Fibroblast of the aortic adventitia (primary cell): Measurements from ENCODE around the gene BEAN1. TPM values are rescaled to one million over a fixed set of nuclear protein-coding genes. Genes with fewer than 3 reads are reported as not detected.

Experiments
- DNase-seq: peaks from one replicate; pipeline ENCODE4 v3.0.0-alpha.2; 2010; ENCODE audit warnings: low read depth
- H3K4me3 ChIP-seq: 2 replicates; pipeline ENCODE4 v1.5.1; 2011; ENCODE audit warnings: low read depth, mild to moderate bottlenecking, control low read depth, low read length, moderate library complexity
- CTCF ChIP-seq: IDR thresholded peaks from 2 replicates; pipeline ENCODE4 v1.5.1; 2011; ENCODE audit warnings: mild to moderate bottlenecking, low read length, control low read depth, inconsistent platforms; ENCODE audit not compliant: insufficient read depth
- total RNA-seq: library from RNA; depleted of rRNA; stranded (reverse); fragments of >200 nt; gene quantifications from 2 replicates; pipeline ENCODE4 v1.2.3, GENCODE V29; 2012; ENCODE audit warnings: low replicate concordance

Gene BEAN1
- total RNA-seq, 1 donor, result 0.09 TPM

GRCh38 chr16:66420396-66420795 lies 6.7 kb upstream of the BEAN1 start:
- DNase-seq, result no peak
- no peak overlapping the region for H3K4me3 ChIP-seq
- no peak for TF ChIP-seq CTCF

GRCh38 chr16:66421891-66422290 lies 5.2 kb upstream of the BEAN1 start:
- DNase-seq, result no peak
- no peak overlapping the region for H3K4me3 ChIP-seq
- TF ChIP-seq CTCF, result no peak

GRCh38 chr16:66422366-66422765 lies 4.7 kb upstream of the BEAN1 start:
- no peak for TF ChIP-seq CTCF
- H3K4me3 ChIP-seq, result no peak overlapping the region
- DNase-seq, result no peak

- TF ChIP-seq CTCF, result no peak
- H3K4me3 ChIP-seq, result no peak overlapping the region
- DNase-seq, result no peak
Observed at GRCh38 chr16:66423177-66423576, 3.9 kb upstream of the BEAN1 start.

GRCh38 chr16:66425651-66426050 lies 1.4 kb upstream of the BEAN1 start:
- no peak for DNase-seq
- H3K4me3 ChIP-seq, result no peak overlapping the region
- TF ChIP-seq CTCF, result no peak

- H3K4me3 ChIP-seq, result peak overlapping the region; percentile 46
- TF ChIP-seq CTCF, result no peak
- no peak for DNase-seq
Observed at GRCh38 chr16:66426112-66427035, 721 bp upstream of the BEAN1 start.
